ENCODE measurements around the gene CDKAL1. TPM values are rescaled to one million over a fixed set of nuclear protein-coding genes. Genes with fewer than 3 reads are reported as not detected.

Gene CDKAL1
- total RNA-seq, 2 experiments from 2014 or later: 20.4 TPM

GRCh38 chr6:21262504-21262903 lies 728.2 kb downstream of the CDKAL1 start:
- intact Hi-C loops (cut with micrococcal nuclease): no loop called here
- DNase-seq: no peak
- Mint-ChIP-seq H3K4me3 (no peak overlapping the region), H3K9me3 (peaks cover 2% of the 10 kb centered on the region), H3K36me3 (ENCODE audit: low read depth) (no peaks in the 10 kb centered on the region), H3K27ac (no peak overlapping the region), H3K4me1 (ENCODE audit: low read depth) (peaks cover 13% of the 10 kb centered on the region), H3K27me3 (ENCODE audit: low read depth) (peaks cover 8% of the 10 kb centered on the region)
- CTCF ChIA-PET: interaction anchor here (0.6 kb wide), 1 partner anchor 186 kb away, joined by 3 read pairs; no protein-coding TSS in a partner anchor

GRCh38 chr6:21263531-21264287 lies 729.5 kb downstream of the CDKAL1 start:
- H3K4me3 Mint-ChIP-seq: no peak overlapping the region
- intact Hi-C loops (cut with micrococcal nuclease): no loop called here
- CTCF ChIA-PET: interaction anchor here (0.6 kb wide), 1 partner anchor 66 kb away, joined by 3 read pairs; no protein-coding TSS in a partner anchor
- no peaks in the 10 kb centered on the region for H3K36me3 Mint-ChIP-seq (ENCODE audit: low read depth)
- no peak overlapping the region for H3K27ac Mint-ChIP-seq
- H3K9me3 Mint-ChIP-seq: peaks cover 2% of the 10 kb centered on the region
- H3K27me3 Mint-ChIP-seq (ENCODE audit: low read depth): peaks cover 8% of the 10 kb centered on the region
- H3K4me1 Mint-ChIP-seq (ENCODE audit: low read depth): peaks cover 13% of the 10 kb centered on the region
- DNase-seq: no peak

- CTCF ChIA-PET: interaction anchor here (0.6 kb wide), 1 partner anchor 67 kb away, joined by 3 read pairs; no protein-coding TSS in a partner anchor
- intact Hi-C loops (cut with micrococcal nuclease): loop anchor here (1.0 kb wide), 1 partner anchor 174 kb away; no protein-coding TSS in a partner anchor
- Mint-ChIP-seq H3K27me3 (ENCODE audit: low read depth) (peaks cover 3% of the 10 kb centered on the region), H3K9me3 (peaks cover 2% of the 10 kb centered on the region), H3K36me3 (ENCODE audit: low read depth) (no peaks in the 10 kb centered on the region), H3K4me3 (no peak overlapping the region), H3K27ac (no peak overlapping the region), H3K4me1 (ENCODE audit: low read depth) (peaks cover 13% of the 10 kb centered on the region)
- no peak for DNase-seq
Measured at GRCh38 chr6:21264288-21265033, 730.2 kb downstream of the CDKAL1 start.

- no peak overlapping the region for H3K4me3 Mint-ChIP-seq
- peaks cover 2% of the 10 kb centered on the region for H3K9me3 Mint-ChIP-seq
- H3K4me1 Mint-ChIP-seq (ENCODE audit: low read depth): peaks cover 13% of the 10 kb centered on the region
- peak; percentile 15 for DNase-seq
- intact Hi-C loops (cut with micrococcal nuclease): loop anchor here (1.0 kb wide), 1 partner anchor 173 kb away; no protein-coding TSS in a partner anchor
- CTCF ChIA-PET: interaction anchor here (0.6 kb wide), 1 partner anchor 424 kb away, joined by 3 read pairs; no protein-coding TSS in a partner anchor
- no peak overlapping the region for H3K27ac Mint-ChIP-seq
- no peaks in the 10 kb centered on the region for H3K27me3 Mint-ChIP-seq (ENCODE audit: low read depth)
- no peaks in the 10 kb centered on the region for H3K36me3 Mint-ChIP-seq (ENCODE audit: low read depth)
Measured at GRCh38 chr6:21265034-21265729, 730.9 kb downstream of the CDKAL1 start.

- Mint-ChIP-seq H3K27ac (no peak overlapping the region), H3K36me3 (ENCODE audit: low read depth) (no peaks in the 10 kb centered on the region), H3K9me3 (peaks cover 2% of the 10 kb centered on the region), H3K27me3 (ENCODE audit: low read depth) (no peaks in the 10 kb centered on the region), H3K4me3 (no peak overlapping the region), H3K4me1 (ENCODE audit: low read depth) (peaks cover 13% of the 10 kb centered on the region)
- CTCF ChIA-PET: interaction anchor here (0.6 kb wide), 1 partner anchor 423 kb away, joined by 3 read pairs; no protein-coding TSS in a partner anchor
- intact Hi-C loops (cut with micrococcal nuclease): loop anchor here (1.0 kb wide), 1 partner anchor 173 kb away; no protein-coding TSS in a partner anchor
- no peak for DNase-seq
Measured at GRCh38 chr6:21265730-21266044, 731.4 kb downstream of the CDKAL1 start.

- DNase-seq: no peak
- H3K4me3 Mint-ChIP-seq: no peak overlapping the region
- intact Hi-C loops (cut with micrococcal nuclease): no loop called here
- H3K4me1 Mint-ChIP-seq (ENCODE audit: low read depth): peaks cover under 1% of the 10 kb centered on the region
- peaks cover 5% of the 10 kb centered on the region for H3K9me3 Mint-ChIP-seq
- CTCF ChIA-PET: no interaction called here
- no peaks in the 10 kb centered on the region for H3K27me3 Mint-ChIP-seq (ENCODE audit: low read depth)
- no peak overlapping the region for H3K27ac Mint-ChIP-seq
- H3K36me3 Mint-ChIP-seq (ENCODE audit: low read depth): no peaks in the 10 kb centered on the region
Measured at GRCh38 chr6:21270636-21271201, 736.5 kb downstream of the CDKAL1 start.

- no peak for DNase-seq
- Mint-ChIP-seq H3K36me3 (ENCODE audit: low read depth) (no peaks in the 10 kb centered on the region), H3K4me3 (no peak overlapping the region), H3K9me3 (peaks cover 3% of the 10 kb centered on the region), H3K27ac (no peak overlapping the region), H3K4me1 (ENCODE audit: low read depth) (no peaks in the 10 kb centered on the region), H3K27me3 (ENCODE audit: low read depth) (no peaks in the 10 kb centered on the region)
- intact Hi-C loops (cut with micrococcal nuclease): no loop called here
- CTCF ChIA-PET: no interaction called here
Measured at GRCh38 chr6:21271428-21272155, 737.3 kb downstream of the CDKAL1 start.

- intact Hi-C loops (cut with micrococcal nuclease): no loop called here
Measured at GRCh38 chr6:21273451-21273850, 739.2 kb downstream of the CDKAL1 start.

GRCh38 chr6:21274851-21275250 lies 740.6 kb downstream of the CDKAL1 start:
- no peak overlapping the region for H3K27ac Mint-ChIP-seq
- H3K4me3 Mint-ChIP-seq: no peak overlapping the region
- DNase-seq: no peak
- peaks cover 3% of the 10 kb centered on the region for H3K9me3 Mint-ChIP-seq
- intact Hi-C loops (cut with micrococcal nuclease): no loop called here
- no peaks in the 10 kb centered on the region for H3K36me3 Mint-ChIP-seq (ENCODE audit: low read depth)
- no peaks in the 10 kb centered on the region for H3K27me3 Mint-ChIP-seq (ENCODE audit: low read depth)
- H3K4me1 Mint-ChIP-seq (ENCODE audit: low read depth): no peaks in the 10 kb centered on the region
- CTCF ChIA-PET: interaction anchor here (1.0 kb wide), 1 partner anchor 599 kb away, joined by 7 read pairs; no protein-coding TSS in a partner anchor

More at GRCh38 chr6:21273451-21273850, 739.2 kb downstream of the CDKAL1 start:
- no peaks in the 10 kb centered on the region for H3K27me3 Mint-ChIP-seq (ENCODE audit: low read depth)
- peaks cover 3% of the 10 kb centered on the region for H3K9me3 Mint-ChIP-seq
- H3K4me1 Mint-ChIP-seq (ENCODE audit: low read depth): no peaks in the 10 kb centered on the region
- no peaks in the 10 kb centered on the region for H3K36me3 Mint-ChIP-seq (ENCODE audit: low read depth)
- no peak for DNase-seq
- H3K4me3 Mint-ChIP-seq: no peak overlapping the region
- CTCF ChIA-PET: no interaction called here
- H3K27ac Mint-ChIP-seq: no peak overlapping the region

GRCh38 chr6:21277601-21278374 lies 743.5 kb downstream of the CDKAL1 start:
- CTCF ChIA-PET: no interaction called here
- no peaks in the 10 kb centered on the region for H3K36me3 Mint-ChIP-seq (ENCODE audit: low read depth)

GRCh38 chr6:21278375-21278745 lies 744.1 kb downstream of the CDKAL1 start:
- intact Hi-C loops (cut with micrococcal nuclease): no loop called here

More at GRCh38 chr6:21277601-21278374, 743.5 kb downstream of the CDKAL1 start:
- H3K4me1 Mint-ChIP-seq (ENCODE audit: low read depth): no peaks in the 10 kb centered on the region
- no peak overlapping the region for H3K27ac Mint-ChIP-seq
- no peak overlapping the region for H3K4me3 Mint-ChIP-seq
- intact Hi-C loops (cut with micrococcal nuclease): no loop called here
- H3K27me3 Mint-ChIP-seq (ENCODE audit: low read depth): no peaks in the 10 kb centered on the region
- DNase-seq: no peak
- H3K9me3 Mint-ChIP-seq: no peaks in the 10 kb centered on the region

More at GRCh38 chr6:21278375-21278745, 744.1 kb downstream of the CDKAL1 start:
- H3K4me3 Mint-ChIP-seq: no peak overlapping the region
- H3K27me3 Mint-ChIP-seq (ENCODE audit: low read depth): no peaks in the 10 kb centered on the region
- no peaks in the 10 kb centered on the region for H3K4me1 Mint-ChIP-seq (ENCODE audit: low read depth)
- DNase-seq: no peak
- no peak overlapping the region for H3K27ac Mint-ChIP-seq
- H3K9me3 Mint-ChIP-seq: no peaks in the 10 kb centered on the region
- CTCF ChIA-PET: no interaction called here
- H3K36me3 Mint-ChIP-seq (ENCODE audit: low read depth): no peaks in the 10 kb centered on the region
